PC-3 (cell line): Measurements from ENCODE around the gene CNTD1. TPM values are rescaled to one million over a fixed set of nuclear protein-coding genes. Genes with fewer than 3 reads are reported as not detected.

ENCODE experiments used
- ATAC-seq: fragments of 200-7000 bp; cut with Tn5 transposase; 2 replicates; pipeline ENCODE4 v1.9.1; 2020; ENCODE audit warnings: mild to moderate bottlenecking, moderate library complexity
- BruUV-seq: library from RNA; stranded (reverse); fragments of 400-500 nt; replicated peaks from 2 replicates; lab custom pipeline; 2021; lab: Mats Ljungman, UMichigan
- CTCF ChIA-PET: fragments of 300-600 bp; sonication (Branson Sonifier 250); formaldehyde crosslinking; loops from one replicate; lab custom pipeline; 2022; ENCODE audit warnings: antibody characterized with exemption; lab: Charles Lee
- POLR2A ChIA-PET: fragments of 300-600 bp; sonication (Branson Sonifier 250); formaldehyde crosslinking; loops from one replicate; lab custom pipeline; 2022; ENCODE audit warnings: antibody characterized with exemption; ENCODE audit not compliant: unreplicated experiment; lab: Charles Lee
- DNase-seq: peaks from one replicate; pipeline ENCODE4 v3.0.0-alpha.2; 2015
- H2AFZ ChIP-seq: fragments of 300-600 bp; sonication (generic); 2 replicates; pipeline ENCODE4 v1.6.0; 2016; ENCODE audit warnings: antibody characterized with exemption, low read length
- H3F3A ChIP-seq: fragments of 300-600 bp; sonication (generic); one replicate; pipeline ENCODE4 v1.6.0; 2017; ENCODE audit warnings: antibody characterized with exemption, low read length, control low read depth, mild to moderate bottlenecking; ENCODE audit not compliant: unreplicated experiment
- H3K27ac ChIP-seq: fragments of 300-600 bp; sonication (generic); 2 replicates; pipeline ENCODE4 v1.5.1; 2016; ENCODE audit warnings: mild to moderate bottlenecking, low read length
- H3K27me3 ChIP-seq: fragments of 300-600 bp; sonication (generic); 2 replicates; pipeline ENCODE4 v1.6.1; 2016; ENCODE audit warnings: low read length, mixed read lengths
- H3K36me3 ChIP-seq: fragments of 300-600 bp; sonication (generic); 2 replicates; pipeline ENCODE4 v1.6.1; 2016; ENCODE audit warnings: low read depth, mixed run types, low read length, mixed read lengths
- H3K4me1 ChIP-seq: fragments of 300-600 bp; sonication (generic); 2 replicates; pipeline ENCODE4 v1.5.1; 2016; ENCODE audit warnings: low read length; ENCODE audit not compliant: insufficient read depth
- H3K4me2 ChIP-seq: fragments of 300-600 bp; sonication (generic); 2 replicates; pipeline ENCODE4 v1.6.0; 2016; ENCODE audit warnings: low read length
- H3K4me3 ChIP-seq: fragments of 300-600 bp; sonication (generic); 2 replicates; pipeline ENCODE4 v1.5.1; 2016; ENCODE audit warnings: mild to moderate bottlenecking, low read length, mixed read lengths
- H3K79me2 ChIP-seq: fragments of 300-600 bp; sonication (generic); 2 replicates; pipeline ENCODE4 v1.6.1; 2017; ENCODE audit warnings: low read length, mixed read lengths
- H3K9ac ChIP-seq: fragments of 300-600 bp; sonication (generic); 2 replicates; pipeline ENCODE4 v1.6.0; 2016; ENCODE audit warnings: mild to moderate bottlenecking, low read length
- H3K9me2 ChIP-seq: fragments of 300-600 bp; sonication (generic); replicated peaks from 2 replicates; pipeline ENCODE4 v1.6.1; 2016; ENCODE audit warnings: mixed run types, low read length, mixed read lengths
- H3K9me3 ChIP-seq: fragments of 300-600 bp; sonication (generic); 2 replicates; pipeline ENCODE4 v1.6.1; 2016; ENCODE audit warnings: low read length, mixed read lengths
- H4K20me1 ChIP-seq: fragments of 300-600 bp; sonication (generic); 2 replicates; pipeline ENCODE4 v1.6.1; 2016; ENCODE audit warnings: low read length, mixed read lengths
- CTCF ChIP-seq: fragments of 300-600 bp; sonication (generic); conservative IDR thresholded peaks from 2 replicates; pipeline ENCODE4 v1.5.1; 2017; ENCODE audit warnings: antibody characterized with exemption, low read depth, mild to moderate bottlenecking, low read length
- EZH2 ChIP-seq: fragments of 300-600 bp; sonication (generic); IDR thresholded peaks from one replicate; pipeline ENCODE4 v1.6.1; 2017; ENCODE audit warnings: antibody characterized with exemption, mild to moderate bottlenecking, low read length; ENCODE audit not compliant: unreplicated experiment
- EZH2phosphoT487 ChIP-seq: fragments of 300-600 bp; sonication (generic); IDR thresholded peaks from 2 replicates; pipeline ENCODE4 v1.6.1; 2018; ENCODE audit warnings: mild to moderate bottlenecking, antibody characterized with exemption, low read length, borderline replicate concordance
- intact Hi-C: fragments of 100-400 bp; cut with micrococcal nuclease; formaldehyde crosslinking; loops from 2 replicates; pipeline ENCODE4 v1.9.0; 2023
- total RNA-seq: library from RNA; depleted of rRNA; stranded (reverse); fragments of >200 nt; gene quantifications from 2 replicates; pipeline ENCODE4 v1.2.3, GENCODE V29; 2014

CNTD1 gene
- total RNA-seq, 1 experiment from 2014 or later, result not detected

- Histone ChIP-seq H3K9ac (no peak overlapping the region), H3K9me3 (no peaks in the 10 kb centered on the region), H3K36me3 (peaks cover 37% of the 10 kb centered on the region), H3K4me1 (peaks cover 28% of the 10 kb centered on the region), H4K20me1 (no peaks in the 10 kb centered on the region), H3K4me3 (no peak overlapping the region), H2AFZ (no peak overlapping the region), H3F3A (no peaks in the 10 kb centered on the region), H3K27me3 (no peaks in the 10 kb centered on the region), H3K79me2 (peaks cover 54% of the 10 kb centered on the region), H3K27ac (no peak overlapping the region; the same call in 1 of the 2 replicates), H3K4me2 (peak overlapping the region; percentile 93), H3K9me2 (no peaks in the 10 kb centered on the region)
- intact Hi-C loops, result loop anchor here (5.0 kb wide), 1 partner anchor 38 kb away; the partner anchor contains the start of gene BECN1
- POLR2A ChIA-PET, result no interaction called here
- CTCF ChIA-PET, result no interaction called here
- BruUV-seq, result no TSS peak
- no peak for TF ChIP-seq CTCF
- TF ChIP-seq EZH2phosphoT487, result no peak
- no peak for TF ChIP-seq EZH2
- DNase-seq (no peak), ATAC-seq (no peak)
These were observed 14.3 kb upstream of the CNTD1 start for GRCh38 chr17:42784409-42784808.

GRCh38 chr17:42784811-42785592 lies 13.7 kb upstream of the CNTD1 start:
- Histone ChIP-seq H3K9ac (no peak overlapping the region), H3K4me2 (no peak overlapping the region), H3K4me1 (peaks cover 22% of the 10 kb centered on the region), H4K20me1 (no peaks in the 10 kb centered on the region), H2AFZ (no peak overlapping the region), H3K4me3 (no peak overlapping the region), H3K9me2 (no peaks in the 10 kb centered on the region), H3K27me3 (no peaks in the 10 kb centered on the region), H3K36me3 (peaks cover 39% of the 10 kb centered on the region), H3F3A (no peaks in the 10 kb centered on the region), H3K79me2 (peaks cover 54% of the 10 kb centered on the region), H3K9me3 (no peaks in the 10 kb centered on the region), H3K27ac (no peak overlapping the region)
- no TSS peak for BruUV-seq
- DNase-seq (no peak), ATAC-seq (no peak)
- CTCF ChIA-PET, result no interaction called here
- TF ChIP-seq CTCF (no peak), EZH2 (no peak), EZH2phosphoT487 (no peak)
- intact Hi-C loops, result loop anchor here (5.0 kb wide), 1 partner anchor 37 kb away; the partner anchor contains the start of gene BECN1
- POLR2A ChIA-PET, result no interaction called here

- Histone ChIP-seq H2AFZ (no peak overlapping the region), H3K79me2 (peaks cover 36% of the 10 kb centered on the region), H3K9ac (no peak overlapping the region), H3K9me2 (no peaks in the 10 kb centered on the region), H3K4me1 (peaks cover 20% of the 10 kb centered on the region), H3F3A (no peaks in the 10 kb centered on the region), H3K36me3 (peaks cover 42% of the 10 kb centered on the region), H3K9me3 (no peaks in the 10 kb centered on the region), H4K20me1 (no peaks in the 10 kb centered on the region), H3K4me3 (no peak overlapping the region), H3K27me3 (no peaks in the 10 kb centered on the region), H3K27ac (no peak overlapping the region), H3K4me2 (no peak overlapping the region)
- ChIA-PET POLR2A (interaction anchor here (0.6 kb wide), 1 partner anchor 103 kb away, joined by 3 read pairs; no protein-coding TSS in a partner anchor), CTCF (no interaction called here)
- no peak for DNase-seq
- TF ChIP-seq CTCF, result no peak
- no peak for TF ChIP-seq EZH2
- no peak for TF ChIP-seq EZH2phosphoT487
- no peak for ATAC-seq
- intact Hi-C loops, result no loop called here
- no TSS peak for BruUV-seq
These were observed 11.4 kb upstream of the CNTD1 start for GRCh38 chr17:42787266-42787665.
